GM12878 (cell line): Measurements from ENCODE around the gene APOLD1. TPM values are rescaled to one million over a fixed set of nuclear protein-coding genes. Genes with fewer than 3 reads are reported as not detected.

Experiments used
- ATAC-seq: fragments of 200-7000 bp; cut with Tn5 transposase; 3 replicates; pipeline ENCODE4 v1.9.1; 2020; ENCODE audit warnings: mild to moderate bottlenecking, moderate library complexity
- BruUV-seq: library from RNA; stranded (reverse); fragments of 400-500 nt; replicated peaks from 2 replicates; lab custom pipeline; 2021; lab: Mats Ljungman, UMichigan
- CTCF ChIA-PET: fragments of 300-600 bp; sonication (Branson Sonifier 250); formaldehyde crosslinking; extraction: SDS; loops from one replicate; lab custom pipeline; 2021; ENCODE audit warnings: inconsistent platforms; lab: Yijun Ruan, JAX
- POLR2A ChIA-PET: fragments of 350-600 bp; formaldehyde crosslinking; extraction: SDS; loops from one replicate; lab custom pipeline; 2021; ENCODE audit warnings: inconsistent platforms; lab: Charles Lee
- RAD21 ChIA-PET: fragments of 300-600 bp; sonication (Branson Sonifier 250); formaldehyde crosslinking; loops from one replicate; lab custom pipeline; 2023; ENCODE audit warnings: antibody characterized with exemption; ENCODE audit not compliant: unreplicated experiment; lab: Charles Lee
- SMC1A ChIA-PET: fragments of 300-600 bp; sonication (Branson Sonifier 250); formaldehyde crosslinking; loops from one replicate; lab custom pipeline; 2023; ENCODE audit not compliant: unreplicated experiment, uncharacterized antibody; lab: Charles Lee
- DNase-seq: peaks from one replicate; pipeline ENCODE4 v3.0.0-alpha.2; 2011; ENCODE audit warnings: low read depth, low spot score
- FAIRE-seq: peaks from 3 replicates; lab custom pipeline; 2011; peaks lifted over from hg19 to GRCh38; lab: Jason Lieb, UNC
- H2AFZ ChIP-seq: 2 replicates; pipeline ENCODE4 v1.6.0; 2011; ENCODE audit warnings: low read depth, low read length, control low read depth; ENCODE audit not compliant: control insufficient read depth
- H3K27ac ChIP-seq: 2 replicates; pipeline ENCODE4 v1.5.1; 2011; ENCODE audit warnings: control low read depth; ENCODE audit not compliant: control insufficient read depth, insufficient read depth
- H3K27me3 ChIP-seq, 2 experiments: replicated peaks in 1 of 2; 2 replicates each; pipeline versions ENCODE4 v1.6.0 to v1.6.1; 2011; ENCODE audit warnings: low read length in 1 of 2; ENCODE audit not compliant: control insufficient read depth in 2 of 2, insufficient read depth in 2 of 2
- H3K36me3 ChIP-seq, 2 experiments: 2 replicates each; pipeline ENCODE4 v1.5.1; 2011; ENCODE audit warnings: low read length in 1 of 2; ENCODE audit not compliant: control insufficient read depth in 2 of 2, insufficient read depth in 2 of 2
- H3K4me1 ChIP-seq: 2 replicates; pipeline ENCODE4 v1.6.1; 2011; ENCODE audit warnings: mild to moderate bottlenecking, low read length, moderate library complexity, mixed read lengths; ENCODE audit not compliant: control insufficient read depth, insufficient read depth
- H3K4me2 ChIP-seq: 2 replicates; pipeline ENCODE4 v1.6.0; 2011; ENCODE audit warnings: control low read depth; ENCODE audit not compliant: control insufficient read depth, insufficient read depth
- H3K4me3 ChIP-seq: fragments of 200-600 bp; sonication (generic); 2 replicates; pipeline ENCODE4 v1.5.1; 2016
- H3K79me2 ChIP-seq: 2 replicates; pipeline ENCODE4 v1.6.0; 2011; ENCODE audit warnings: low read length; ENCODE audit not compliant: control insufficient read depth, insufficient read depth
- H3K9ac ChIP-seq: 2 replicates; pipeline ENCODE4 v1.8.0; 2011; ENCODE audit warnings: low read length, control low read depth, mixed read lengths; ENCODE audit not compliant: control insufficient read depth, insufficient read depth
- H3K9me3 ChIP-seq: replicated peaks from 3 replicates; pipeline ENCODE4 v1.5.1; 2011; ENCODE audit warnings: mild to moderate bottlenecking, low read length; ENCODE audit not compliant: control insufficient read depth, insufficient read depth
- H4K20me1 ChIP-seq: 2 replicates; pipeline ENCODE4 v1.6.0; 2011; ENCODE audit not compliant: control insufficient read depth, insufficient read depth
- CBFB ChIP-seq: IDR thresholded peaks from 2 replicates; pipeline ENCODE4 v1.6.1; 2016; ENCODE audit warnings: antibody characterized with exemption, low read depth
- EGR1 ChIP-seq, 2 experiments: IDR thresholded peaks; 1 replicate in 1 of 2; 2 replicates in 1 of 2; pipeline ENCODE4 v1.6.1; 2011 to 2012; ENCODE audit warnings: low read depth in 2 of 2, low read length in 2 of 2, borderline replicate concordance in 1 of 2, mild to moderate bottlenecking in 1 of 2, moderate library complexity in 1 of 2
- ETV6 ChIP-seq, 2 experiments: fragments of 450-650 bp in 1 of 2; IDR thresholded peaks in 1 of 2; conservative IDR thresholded peaks in 1 of 2; 2 replicates each; pipeline ENCODE4 v1.6.1; 2014; ENCODE audit warnings: antibody characterized with exemption in 1 of 2, borderline replicate concordance in 1 of 2, low read depth in 1 of 2, mild to moderate bottlenecking in 1 of 2, moderate library complexity in 1 of 2
- HDAC2 ChIP-seq: fragments of 200-600 bp; sonication (generic); IDR thresholded peaks from 2 replicates; pipeline ENCODE4 v1.6.1; 2017
- KAT2A ChIP-seq: conservative IDR thresholded peaks from 2 replicates; pipeline ENCODE4 v1.6.1; 2011; ENCODE audit warnings: low read depth, low read length; ENCODE audit not compliant: control insufficient read depth
- MTA3 ChIP-seq: IDR thresholded peaks from 2 replicates; pipeline ENCODE4 v1.6.1; 2012; ENCODE audit warnings: low read length, inconsistent platforms, borderline replicate concordance
- PML ChIP-seq: IDR thresholded peaks from 2 replicates; pipeline ENCODE4 v1.6.1; 2012; ENCODE audit warnings: low read length, inconsistent platforms
- TCF7 ChIP-seq: IDR thresholded peaks from 2 replicates; pipeline ENCODE4 v1.6.1; 2014; ENCODE audit warnings: antibody characterized with exemption, borderline replicate concordance
- YBX1 ChIP-seq: fragments of 450-650 bp; IDR thresholded peaks from 2 replicates; pipeline ENCODE4 v1.6.1; 2016; ENCODE audit warnings: antibody characterized with exemption
- YY1 ChIP-seq: IDR thresholded peaks from 2 replicates; pipeline ENCODE4 v1.6.1; 2011; ENCODE audit warnings: low read depth, mild to moderate bottlenecking, low read length
- ZBED1 ChIP-seq: IDR thresholded peaks from 2 replicates; pipeline ENCODE4 v1.6.1; 2016; ENCODE audit warnings: borderline replicate concordance
- WGBS: methylation state at CpG from one replicate; pipeline ENCODE4 v1.1.6; 2016; ENCODE audit warnings: low lambda C conversion rate; ENCODE audit not compliant: insufficient replicate concordance, insufficient coverage; ENCODE audit errors: missing lambda C conversion rate; 5-methylcytosine and 5-hydroxymethylcytosine counted together
- in situ Hi-C: fragments of 300-500 bp; cut with MboI; formaldehyde crosslinking; loops from 9 replicates; pipeline ENCODE4 v1.14.3; 2018; ENCODE audit warnings: mixed read lengths
- intact Hi-C: fragments of 100-400 bp; cut with micrococcal nuclease; formaldehyde crosslinking; loops from one replicate; pipeline ENCODE4 v1.14.2; 2022; ENCODE audit not compliant: unreplicated experiment
- polyA plus RNA-seq, 11 experiments: library from polyadenylated mRNA; depleted of rRNA in 4 of 11; unstranded in 6 of 11; stranded (reverse) in 5 of 11; fragments of >200 nt; fragmentation: Nextera tagmentation in 4 of 11; fragmentation: Illumina TruSeq in 1 of 11; extraction: Ambion mirVana in 4 of 11; extraction: Trizol in 1 of 11; gene quantifications; 1 replicate in 1 of 11; 2 replicates in 10 of 11; pipeline versions ENCODE4 v1.2.1 to v1.2.3, GENCODE V29; 2011 to 2016; ENCODE audit warnings: inconsistent platforms in 2 of 11, missing spikeins in 2 of 11, low read depth in 1 of 11
- total RNA-seq, 4 experiments: library from RNA; depleted of rRNA in 3 of 4; stranded (reverse); fragments of >200 nt in 3 of 4; fragmentation: Illumina TruSeq in 1 of 4; extraction: Trizol in 1 of 4; gene quantifications; 2 replicates each; pipeline versions ENCODE4 v1.2.1 to v1.2.3, GENCODE V29; 2013 to 2021
- TF ChIP-seq, protein P1 (sequence below): fragments of 450-650 bp; IDR thresholded peaks from 2 replicates; pipeline ENCODE4 v1.6.1; 2014; ENCODE audit warnings: mild to moderate bottlenecking
- TF ChIP-seq, protein P2 (sequence below): fragments of 450-650 bp; formaldehyde crosslinking; IDR thresholded peaks from 2 replicates; pipeline ENCODE4 v1.4.0; 2022; ENCODE audit warnings: mild to moderate bottlenecking, moderate library complexity

APOLD1 gene
- total and polyA plus RNA-seq, 10 of the 15 experiments (the other 5 are each of a cell fraction or from before 2014, with no cell fraction given): 1.1 to 8.9 (median 4.2) TPM

DNA sequence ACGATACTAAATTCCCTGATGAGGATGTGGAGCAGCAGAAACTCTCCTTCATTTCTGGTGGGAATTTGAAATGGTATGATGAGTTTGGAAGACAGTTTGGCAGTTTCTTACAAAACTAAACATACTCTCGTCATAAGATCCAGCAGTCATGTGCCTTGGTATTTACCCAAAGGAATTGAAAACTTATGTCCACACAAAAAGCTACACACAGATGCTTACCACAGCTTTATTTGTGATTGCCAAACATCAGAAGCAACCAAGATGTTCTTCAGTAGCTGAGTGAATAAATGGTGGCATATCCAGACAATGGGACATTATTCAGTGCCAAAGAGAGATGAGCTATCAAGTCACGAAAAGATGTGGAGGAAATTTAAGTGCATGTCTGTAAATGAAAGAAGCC lies 10.7 kb upstream of the APOLD1 start:
- no peaks in the 10 kb centered on the region for H3K79me2 ChIP-seq
- H3K9ac ChIP-seq: no peak overlapping the region
- WGBS: 98% methylated on average over 3 of the region's 3 CpGs
- H3K9me3 ChIP-seq: no peaks in the 10 kb centered on the region
- no peak for FAIRE-seq
- H3K27me3 ChIP-seq: no peaks in the 10 kb centered on the region
- intact Hi-C loops (no loop called here), in situ Hi-C loops (no loop called here)
- ChIA-PET RAD21 (no interaction called here), POLR2A (no interaction called here), CTCF (no interaction called here), SMC1A (no interaction called here)
- H3K36me3 ChIP-seq: no peaks in the 10 kb centered on the region
- no peak for ATAC-seq
- BruUV-seq: no TSS peak
- H3K4me1 ChIP-seq: no peaks in the 10 kb centered on the region
- no peak overlapping the region for H3K4me3 ChIP-seq
- H3K27ac ChIP-seq: no peak overlapping the region
- no peak overlapping the region for H2AFZ ChIP-seq
- H3K4me2 ChIP-seq: no peak overlapping the region
- H4K20me1 ChIP-seq: no peaks in the 10 kb centered on the region
- DNase-seq: no peak
- TF ChIP-seq CBFB (no peak), MTA3 (no peak), TCF7 (no peak), KAT2A (no peak), YBX1 (no peak), ZBED1 (no peak), HDAC2 (no peak), PML (no peak), YY1 (no peak)

DNA sequence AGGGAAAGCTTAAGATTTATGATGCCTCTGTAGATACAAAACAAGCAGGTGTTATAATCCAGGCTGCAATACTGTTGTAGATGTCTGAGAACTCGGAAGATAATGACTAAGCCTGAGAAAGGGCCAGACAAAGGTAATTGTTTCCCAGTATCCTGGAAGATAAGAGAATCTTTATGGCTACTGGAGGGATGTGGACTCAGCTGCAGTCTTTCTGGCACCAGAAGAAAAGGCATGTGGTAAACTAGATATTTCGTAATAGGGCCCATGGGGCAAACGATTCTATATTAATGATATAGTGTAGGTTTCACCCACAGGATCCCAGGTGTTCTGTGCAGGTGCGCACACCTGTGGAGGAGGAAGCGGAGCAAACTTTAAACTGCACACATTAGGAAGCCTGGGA lies 9.2 kb upstream of the APOLD1 start:
- H3K4me2 ChIP-seq: no peak overlapping the region
- DNase-seq (no peak), FAIRE-seq (no peak), ATAC-seq (no peak)
- H3K4me1 ChIP-seq: no peaks in the 10 kb centered on the region
- no peak overlapping the region for H3K9ac ChIP-seq
- POLR2A ChIA-PET: no interaction called here
- RAD21 ChIA-PET: no interaction called here
- H3K79me2 ChIP-seq: no peaks in the 10 kb centered on the region
- no peaks in the 10 kb centered on the region for H4K20me1 ChIP-seq
- no peaks in the 10 kb centered on the region for H3K36me3 ChIP-seq
- WGBS: 58% methylated on average over 5 of the region's 5 CpGs
- no peaks in the 10 kb centered on the region for H3K27me3 ChIP-seq
- H3K9me3 ChIP-seq: no peaks in the 10 kb centered on the region
- no peak overlapping the region for H3K4me3 ChIP-seq
- H3K27ac ChIP-seq: no peak overlapping the region
- in situ Hi-C loops (no loop called here), intact Hi-C loops (no loop called here)
- CTCF ChIA-PET: interaction anchor here (1.0 kb wide), 1 partner anchor 11 kb away, joined by 3 read pairs; no protein-coding TSS in a partner anchor
- no peak overlapping the region for H2AFZ ChIP-seq
- no TSS peak for BruUV-seq
- SMC1A ChIA-PET: interaction anchor here (1.3 kb wide), 1 partner anchor 13 kb away, joined by 3 read pairs; no protein-coding TSS in a partner anchor
- TF ChIP-seq, protein P1, sequence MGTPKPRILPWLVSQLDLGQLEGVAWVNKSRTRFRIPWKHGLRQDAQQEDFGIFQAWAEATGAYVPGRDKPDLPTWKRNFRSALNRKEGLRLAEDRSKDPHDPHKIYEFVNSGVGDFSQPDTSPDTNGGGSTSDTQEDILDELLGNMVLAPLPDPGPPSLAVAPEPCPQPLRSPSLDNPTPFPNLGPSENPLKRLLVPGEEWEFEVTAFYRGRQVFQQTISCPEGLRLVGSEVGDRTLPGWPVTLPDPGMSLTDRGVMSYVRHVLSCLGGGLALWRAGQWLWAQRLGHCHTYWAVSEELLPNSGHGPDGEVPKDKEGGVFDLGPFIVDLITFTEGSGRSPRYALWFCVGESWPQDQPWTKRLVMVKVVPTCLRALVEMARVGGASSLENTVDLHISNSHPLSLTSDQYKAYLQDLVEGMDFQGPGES: no peak
- TF ChIP-seq, protein P2, sequence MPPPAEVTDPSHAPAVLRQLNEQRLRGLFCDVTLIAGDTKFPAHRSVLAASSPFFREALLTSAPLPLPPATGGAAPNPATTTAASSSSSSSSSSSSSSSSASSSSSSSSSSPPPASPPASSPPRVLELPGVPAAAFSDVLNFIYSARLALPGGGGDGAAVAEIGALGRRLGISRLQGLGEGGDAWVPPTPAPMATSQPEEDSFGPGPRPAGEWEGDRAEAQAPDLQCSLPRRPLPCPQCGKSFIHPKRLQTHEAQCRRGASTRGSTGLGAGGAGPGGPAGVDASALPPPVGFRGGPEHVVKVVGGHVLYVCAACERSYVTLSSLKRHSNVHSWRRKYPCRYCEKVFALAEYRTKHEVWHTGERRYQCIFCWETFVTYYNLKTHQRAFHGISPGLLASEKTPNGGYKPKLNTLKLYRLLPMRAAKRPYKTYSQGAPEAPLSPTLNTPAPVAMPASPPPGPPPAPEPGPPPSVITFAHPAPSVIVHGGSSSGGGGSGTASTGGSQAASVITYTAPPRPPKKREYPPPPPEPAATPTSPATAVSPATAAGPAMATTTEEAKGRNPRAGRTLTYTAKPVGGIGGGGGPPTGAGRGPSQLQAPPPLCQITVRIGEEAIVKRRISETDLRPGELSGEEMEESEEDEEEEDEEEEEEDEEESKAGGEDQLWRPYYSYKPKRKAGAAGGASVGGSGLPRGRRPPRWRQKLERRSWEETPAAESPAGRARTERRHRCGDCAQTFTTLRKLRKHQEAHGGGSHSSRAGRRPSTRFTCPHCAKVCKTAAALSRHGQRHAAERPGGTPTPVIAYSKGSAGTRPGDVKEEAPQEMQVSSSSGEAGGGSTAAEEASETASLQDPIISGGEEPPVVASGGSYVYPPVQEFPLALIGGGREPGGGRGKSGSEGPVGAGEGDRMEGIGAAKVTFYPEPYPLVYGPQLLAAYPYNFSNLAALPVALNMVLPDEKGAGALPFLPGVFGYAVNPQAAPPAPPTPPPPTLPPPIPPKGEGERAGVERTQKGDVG: no peak
- TF ChIP-seq PML (no peak), EGR1 (IDR thresholded peaks at IDR 0.05; ENCODE audit: borderline replicate concordance in 1 of 2, low read depth in 2 of 2, low read length in 2 of 2) (no peak), ETV6 (conservative IDR thresholded peaks at IDR 0.05 in 1 of 2, IDR thresholded peaks at IDR 0.05 in 1 of 2; ENCODE audit: borderline replicate concordance in 1 of 2, low read depth in 1 of 2) (no peak)
